Measurements from ENCODE around the gene PELO.

Gene PELO

GRCh38 chr5:52759331-52759730, 28.4 kb upstream of the PELO start:
- H3K4me3 ChIP-seq (ENCODE audit: low read depth, low read length) = no peak overlapping the region
- no peak for DNase-seq (ENCODE audit: low read depth)
- TF ChIP-seq, protein P1, sequence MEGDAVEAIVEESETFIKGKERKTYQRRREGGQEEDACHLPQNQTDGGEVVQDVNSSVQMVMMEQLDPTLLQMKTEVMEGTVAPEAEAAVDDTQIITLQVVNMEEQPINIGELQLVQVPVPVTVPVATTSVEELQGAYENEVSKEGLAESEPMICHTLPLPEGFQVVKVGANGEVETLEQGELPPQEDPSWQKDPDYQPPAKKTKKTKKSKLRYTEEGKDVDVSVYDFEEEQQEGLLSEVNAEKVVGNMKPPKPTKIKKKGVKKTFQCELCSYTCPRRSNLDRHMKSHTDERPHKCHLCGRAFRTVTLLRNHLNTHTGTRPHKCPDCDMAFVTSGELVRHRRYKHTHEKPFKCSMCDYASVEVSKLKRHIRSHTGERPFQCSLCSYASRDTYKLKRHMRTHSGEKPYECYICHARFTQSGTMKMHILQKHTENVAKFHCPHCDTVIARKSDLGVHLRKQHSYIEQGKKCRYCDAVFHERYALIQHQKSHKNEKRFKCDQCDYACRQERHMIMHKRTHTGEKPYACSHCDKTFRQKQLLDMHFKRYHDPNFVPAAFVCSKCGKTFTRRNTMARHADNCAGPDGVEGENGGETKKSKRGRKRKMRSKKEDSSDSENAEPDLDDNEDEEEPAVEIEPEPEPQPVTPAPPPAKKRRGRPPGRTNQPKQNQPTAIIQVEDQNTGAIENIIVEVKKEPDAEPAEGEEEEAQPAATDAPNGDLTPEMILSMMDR (IDR thresholded peaks at IDR 0.05; ENCODE audit: control insufficient read depth, extremely low read depth, insufficient read depth) = no peak

GRCh38 chr5:52760695-52761366, 26.9 kb upstream of the PELO start:
- no peak overlapping the region for H3K4me3 ChIP-seq (ENCODE audit: low read depth, low read length)
- DNase-seq (ENCODE audit: low read depth) = no peak
- TF ChIP-seq, protein P1 (IDR thresholded peaks at IDR 0.05; ENCODE audit: control insufficient read depth, extremely low read depth, insufficient read depth) = no peak

DNA sequence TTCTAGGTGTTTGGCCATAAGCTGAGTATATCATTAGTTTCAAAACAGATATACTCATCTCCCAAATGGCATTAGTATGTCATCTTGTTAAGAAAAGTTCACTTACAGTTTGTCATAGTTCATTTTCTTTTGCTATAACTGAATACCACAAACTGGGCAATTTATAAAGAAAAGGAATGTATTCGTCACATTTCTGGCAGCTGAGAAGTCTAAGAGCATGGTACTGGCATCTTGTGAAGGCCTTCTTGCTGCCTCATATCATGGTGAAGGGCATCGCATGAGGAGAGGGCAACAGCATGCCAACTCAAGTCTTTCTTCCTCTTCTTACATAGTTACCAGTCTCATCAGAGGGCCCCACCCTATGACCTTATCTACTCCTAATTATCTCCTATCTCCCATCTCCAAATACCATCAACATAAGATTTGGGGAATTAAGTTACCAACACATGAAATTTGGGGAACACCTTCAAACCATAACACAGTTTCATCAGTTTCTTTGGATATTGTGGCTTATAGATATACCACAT, 20.4 kb upstream of the PELO start:
- TF ChIP-seq, protein P1 (IDR thresholded peaks at IDR 0.05; ENCODE audit: control insufficient read depth, extremely low read depth, insufficient read depth) = no peak
- H3K4me3 ChIP-seq (ENCODE audit: low read depth, low read length) = no peak overlapping the region
- no peak for DNase-seq (ENCODE audit: low read depth)

DNA sequence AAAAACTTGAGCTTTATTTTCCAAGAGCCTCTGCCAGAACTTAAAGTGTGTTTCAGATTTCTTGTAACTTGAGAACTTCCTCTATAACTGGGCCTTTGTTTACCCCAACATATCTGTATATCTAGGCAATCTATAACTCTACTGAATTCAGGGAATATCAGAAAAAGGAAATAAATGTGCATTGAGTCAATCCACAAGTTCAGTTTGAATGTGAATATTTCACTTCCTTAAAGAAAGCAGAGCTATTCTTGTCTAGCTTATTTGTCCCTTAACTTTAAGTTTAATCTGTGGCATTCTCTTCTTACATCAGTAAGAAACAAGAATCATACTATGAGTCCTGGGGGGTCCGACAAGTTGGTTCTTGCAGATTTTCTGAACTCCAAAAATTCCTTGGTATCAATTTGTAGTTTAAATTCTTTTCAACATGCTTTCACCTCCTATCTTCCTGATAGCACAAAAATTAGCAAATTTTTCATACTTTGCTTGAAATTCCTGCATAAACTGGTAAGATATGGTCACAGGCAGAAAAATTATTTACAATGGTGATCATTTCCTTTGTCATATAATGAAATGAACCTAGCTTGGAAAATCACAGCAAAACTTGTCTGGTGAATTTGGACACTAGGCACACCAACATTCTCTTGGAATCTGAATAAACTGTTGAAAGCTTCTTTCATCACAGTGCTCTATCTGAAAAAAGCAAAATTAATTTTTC, 19.8 kb upstream of the PELO start:
- no peak for DNase-seq (ENCODE audit: low read depth)
- TF ChIP-seq, protein P1 (IDR thresholded peaks at IDR 0.05; ENCODE audit: control insufficient read depth, extremely low read depth, insufficient read depth) = no peak
- H3K4me3 ChIP-seq (ENCODE audit: low read depth, low read length) = no peak overlapping the region

DNA sequence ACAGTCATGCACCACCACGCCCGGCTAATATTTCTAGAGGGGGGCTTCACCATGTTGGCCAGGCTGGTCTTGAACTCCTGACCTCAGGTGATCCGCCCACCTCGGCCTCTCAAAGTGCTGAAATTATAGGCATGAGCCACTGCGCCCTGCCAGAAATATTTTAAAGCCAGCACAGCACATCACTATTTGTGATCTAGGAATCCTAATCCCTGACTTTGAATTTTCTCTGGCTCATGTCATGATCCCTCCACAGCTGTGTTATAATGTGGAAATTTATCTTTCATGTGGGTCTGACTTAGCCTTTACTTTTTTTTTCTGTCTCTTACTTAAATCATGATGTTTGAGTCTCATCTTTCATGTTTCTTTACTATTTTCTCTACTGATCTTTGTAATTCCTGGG, 18.7 kb upstream of the PELO start:
- TF ChIP-seq, protein P1 (IDR thresholded peaks at IDR 0.05; ENCODE audit: control insufficient read depth, extremely low read depth, insufficient read depth) = no peak
- H3K4me3 ChIP-seq (ENCODE audit: low read depth, low read length) = no peak overlapping the region
- DNase-seq (ENCODE audit: low read depth) = no peak

DNA sequence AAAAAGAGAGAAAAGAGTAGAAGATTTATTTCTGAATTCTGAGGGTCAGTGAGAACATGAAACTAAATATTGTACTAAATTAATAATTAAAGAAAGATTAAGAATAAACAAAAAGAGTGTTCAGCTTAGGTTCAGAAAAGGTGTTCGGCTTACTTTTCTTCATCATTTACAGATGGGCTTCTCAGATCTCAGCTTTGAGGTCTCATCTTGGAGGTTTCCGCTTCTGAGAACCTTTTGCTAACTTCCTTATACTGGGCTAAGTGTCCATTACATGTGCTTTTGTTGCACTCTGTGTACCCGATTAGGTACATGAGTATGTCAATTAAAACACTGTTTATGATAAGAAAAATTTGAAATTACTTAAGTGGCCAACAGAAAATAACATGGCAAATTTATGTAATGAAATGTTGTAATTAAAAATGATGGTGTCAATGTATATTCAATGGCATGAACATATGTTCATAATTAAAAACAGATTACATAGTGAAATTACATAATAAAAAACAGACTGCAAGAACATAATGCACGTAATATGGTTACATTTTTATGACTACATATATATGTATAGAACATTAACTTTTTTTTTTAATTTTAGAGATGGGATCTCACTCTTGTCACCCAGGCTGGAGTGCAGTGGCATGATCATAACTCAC, 17.3 kb upstream of the PELO start:
- no peak for DNase-seq (ENCODE audit: low read depth)
- TF ChIP-seq, protein P1 (IDR thresholded peaks at IDR 0.05; ENCODE audit: control insufficient read depth, extremely low read depth, insufficient read depth) = no peak
- no peak overlapping the region for H3K4me3 ChIP-seq (ENCODE audit: low read depth, low read length)

Data from LNCaP clone FGC (cell line).